ENCODE results near the gene TLN1.
A peak's percentile ranks its signal among the peaks of the same experiment; 100 is the strongest.

GRCh38 chr9:35706951-35707350 is 25.0 kb downstream of the TLN1 start:
- TF ChIP-seq, protein P1, sequence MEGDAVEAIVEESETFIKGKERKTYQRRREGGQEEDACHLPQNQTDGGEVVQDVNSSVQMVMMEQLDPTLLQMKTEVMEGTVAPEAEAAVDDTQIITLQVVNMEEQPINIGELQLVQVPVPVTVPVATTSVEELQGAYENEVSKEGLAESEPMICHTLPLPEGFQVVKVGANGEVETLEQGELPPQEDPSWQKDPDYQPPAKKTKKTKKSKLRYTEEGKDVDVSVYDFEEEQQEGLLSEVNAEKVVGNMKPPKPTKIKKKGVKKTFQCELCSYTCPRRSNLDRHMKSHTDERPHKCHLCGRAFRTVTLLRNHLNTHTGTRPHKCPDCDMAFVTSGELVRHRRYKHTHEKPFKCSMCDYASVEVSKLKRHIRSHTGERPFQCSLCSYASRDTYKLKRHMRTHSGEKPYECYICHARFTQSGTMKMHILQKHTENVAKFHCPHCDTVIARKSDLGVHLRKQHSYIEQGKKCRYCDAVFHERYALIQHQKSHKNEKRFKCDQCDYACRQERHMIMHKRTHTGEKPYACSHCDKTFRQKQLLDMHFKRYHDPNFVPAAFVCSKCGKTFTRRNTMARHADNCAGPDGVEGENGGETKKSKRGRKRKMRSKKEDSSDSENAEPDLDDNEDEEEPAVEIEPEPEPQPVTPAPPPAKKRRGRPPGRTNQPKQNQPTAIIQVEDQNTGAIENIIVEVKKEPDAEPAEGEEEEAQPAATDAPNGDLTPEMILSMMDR (IDR thresholded peaks at IDR 0.05 in 8 of 11, conservative IDR thresholded peaks at IDR 0.05 in 3 of 11), result no peak
- peak in 2 of 3 donors; percentile 32 to 69 for TF ChIP-seq POLR2AphosphoS5 (IDR thresholded peaks at IDR 0.05)

All from spleen (tissue), 7 donors.